Kidney epithelial cell (primary cell): ENCODE measurements around the gene CCHCR1. TPM values are rescaled to one million over a fixed set of nuclear protein-coding genes. Genes with fewer than 3 reads are reported as not detected.

Experiments used
- DNase-seq: peaks from one replicate; pipeline ENCODE4 v3.0.0-alpha.2; 2010; ENCODE audit warnings: low read depth
- H3K27me3 ChIP-seq: 2 replicates; pipeline ENCODE4 v1.6.0; 2011; ENCODE audit warnings: low read length; ENCODE audit not compliant: control insufficient read depth, insufficient read depth
- H3K36me3 ChIP-seq: 2 replicates; pipeline ENCODE4 v1.5.1; 2011; ENCODE audit warnings: low read length; ENCODE audit not compliant: control insufficient read depth, insufficient read depth
- H3K4me3 ChIP-seq: 2 replicates; pipeline ENCODE4 v1.5.1; 2011; ENCODE audit warnings: low read depth, mild to moderate bottlenecking, control low read depth, low read length
- total RNA-seq: library from RNA; depleted of rRNA; stranded (reverse); fragments of >200 nt; gene quantifications from 2 replicates; pipeline ENCODE4 v1.2.3, GENCODE V29; 2015
- TF ChIP-seq, protein P1 (sequence below): IDR thresholded peaks from 2 replicates; pipeline ENCODE4 v1.5.1; 2011; ENCODE audit warnings: mild to moderate bottlenecking, moderate library complexity, low read length, control low read depth, inconsistent platforms; ENCODE audit not compliant: insufficient read depth, poor library complexity, severe bottlenecking

Gene CCHCR1
- total RNA-seq, 1 donor from 2014 or later = 20.2 TPM

DNA sequence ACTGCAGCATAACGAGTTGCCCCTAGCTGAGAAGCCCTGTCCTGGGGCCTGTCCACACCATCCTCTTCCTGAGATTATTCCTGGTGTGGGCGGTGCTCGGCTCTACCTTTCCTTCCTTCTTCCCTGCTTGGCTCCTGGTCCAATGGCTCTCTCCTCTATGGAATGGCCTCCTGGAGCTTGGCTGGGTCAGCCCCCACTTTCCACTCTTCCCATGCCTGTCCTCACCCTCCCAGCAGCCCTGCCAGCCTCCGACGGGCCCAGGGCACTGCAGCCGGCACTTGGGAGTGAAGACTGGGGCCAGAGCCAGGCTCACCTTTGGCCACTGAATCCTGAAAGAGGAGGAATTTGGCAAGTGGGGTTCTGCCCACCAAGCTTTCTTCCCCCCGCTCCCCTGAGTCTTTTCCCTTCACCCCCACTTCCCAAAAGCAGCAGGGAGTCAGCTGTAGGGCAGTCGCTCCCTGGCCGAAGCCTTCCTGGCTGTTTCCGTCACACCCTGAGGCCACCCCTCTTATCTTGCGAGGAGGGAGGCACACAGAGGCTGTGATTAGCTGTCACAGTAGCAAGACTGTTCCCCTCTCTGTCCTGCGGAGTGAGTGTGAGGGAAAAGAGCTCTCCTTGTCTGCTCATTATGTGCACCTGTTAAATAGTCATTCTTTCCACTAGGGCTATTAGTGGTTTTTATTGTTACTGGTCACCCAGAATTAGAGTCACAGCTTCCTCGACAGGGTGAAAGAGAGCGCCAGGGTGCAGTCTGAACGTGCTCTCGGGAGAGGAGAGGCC lies 31.0 kb downstream of the CCHCR1 start:
- Histone ChIP-seq H3K27me3 (no peaks in the 10 kb centered on the region), H3K4me3 (no peak overlapping the region), H3K36me3 (no peaks in the 10 kb centered on the region)
- TF ChIP-seq, protein P1, sequence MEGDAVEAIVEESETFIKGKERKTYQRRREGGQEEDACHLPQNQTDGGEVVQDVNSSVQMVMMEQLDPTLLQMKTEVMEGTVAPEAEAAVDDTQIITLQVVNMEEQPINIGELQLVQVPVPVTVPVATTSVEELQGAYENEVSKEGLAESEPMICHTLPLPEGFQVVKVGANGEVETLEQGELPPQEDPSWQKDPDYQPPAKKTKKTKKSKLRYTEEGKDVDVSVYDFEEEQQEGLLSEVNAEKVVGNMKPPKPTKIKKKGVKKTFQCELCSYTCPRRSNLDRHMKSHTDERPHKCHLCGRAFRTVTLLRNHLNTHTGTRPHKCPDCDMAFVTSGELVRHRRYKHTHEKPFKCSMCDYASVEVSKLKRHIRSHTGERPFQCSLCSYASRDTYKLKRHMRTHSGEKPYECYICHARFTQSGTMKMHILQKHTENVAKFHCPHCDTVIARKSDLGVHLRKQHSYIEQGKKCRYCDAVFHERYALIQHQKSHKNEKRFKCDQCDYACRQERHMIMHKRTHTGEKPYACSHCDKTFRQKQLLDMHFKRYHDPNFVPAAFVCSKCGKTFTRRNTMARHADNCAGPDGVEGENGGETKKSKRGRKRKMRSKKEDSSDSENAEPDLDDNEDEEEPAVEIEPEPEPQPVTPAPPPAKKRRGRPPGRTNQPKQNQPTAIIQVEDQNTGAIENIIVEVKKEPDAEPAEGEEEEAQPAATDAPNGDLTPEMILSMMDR = no peak
- no peak for DNase-seq

DNA sequence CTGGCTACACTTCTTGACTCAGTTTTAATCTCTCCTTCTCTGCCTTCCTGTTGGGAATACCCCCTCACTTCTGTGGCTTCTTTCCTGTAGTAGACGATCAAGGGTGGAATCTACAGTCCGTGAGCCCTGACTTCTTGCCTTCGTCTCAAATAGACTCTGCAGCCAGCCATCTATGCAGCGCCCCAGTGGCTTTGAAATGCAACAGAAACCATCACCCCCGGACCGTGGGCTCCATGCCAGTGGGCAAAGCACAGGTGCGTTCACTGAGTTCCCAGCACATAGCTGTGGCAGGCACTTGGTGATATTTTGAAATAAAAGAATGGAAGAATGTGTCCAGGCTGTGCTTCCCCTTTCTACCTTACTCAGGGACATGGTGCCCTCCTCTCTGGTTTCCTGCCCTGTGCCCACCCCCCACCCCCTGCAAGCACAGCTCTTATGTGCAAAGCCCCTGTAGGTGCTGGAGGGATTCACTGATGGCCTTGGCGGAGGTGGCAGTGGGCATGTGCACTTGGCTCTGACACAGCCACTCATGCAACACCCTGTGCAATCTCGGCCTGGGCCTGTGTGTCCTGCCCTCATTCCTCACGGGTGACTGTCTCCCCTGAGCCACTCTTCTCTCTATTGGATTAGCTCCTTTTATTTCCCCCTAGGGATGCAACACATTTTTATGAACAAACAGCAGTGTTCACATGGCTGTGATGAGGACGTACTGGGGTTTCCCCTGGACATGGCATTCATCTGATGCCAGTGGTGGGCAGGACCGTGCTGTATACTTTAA lies 31.8 kb downstream of the CCHCR1 start:
- Histone ChIP-seq H3K27me3 (no peaks in the 10 kb centered on the region), H3K36me3 (no peaks in the 10 kb centered on the region), H3K4me3 (no peak overlapping the region)
- DNase-seq = no peak
- TF ChIP-seq, protein P1 = no peak

DNA sequence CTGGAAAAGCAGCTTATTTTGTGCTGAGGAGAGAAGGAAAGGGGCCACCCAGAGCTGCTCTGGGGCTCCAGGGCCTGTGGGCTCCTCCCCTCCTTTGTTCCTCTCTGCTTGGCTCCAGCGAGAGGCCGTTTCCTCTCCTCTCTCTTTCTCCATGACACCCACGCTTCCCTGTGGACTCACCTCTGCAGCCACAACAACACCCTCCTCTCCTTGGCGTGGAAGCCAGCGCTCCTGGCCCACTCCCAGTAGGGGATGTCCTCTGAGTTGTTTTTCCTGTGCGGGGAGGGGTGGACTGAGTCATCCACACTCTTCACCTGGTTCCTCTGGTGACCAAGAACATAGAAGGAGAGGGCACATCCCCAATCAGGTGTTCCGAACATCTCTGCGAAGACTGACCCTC lies 32.4 kb downstream of the CCHCR1 start:
- DNase-seq = no peak
- Histone ChIP-seq H3K4me3 (no peak overlapping the region), H3K36me3 (no peaks in the 10 kb centered on the region), H3K27me3 (no peaks in the 10 kb centered on the region)
- TF ChIP-seq, protein P1 = no peak

DNA sequence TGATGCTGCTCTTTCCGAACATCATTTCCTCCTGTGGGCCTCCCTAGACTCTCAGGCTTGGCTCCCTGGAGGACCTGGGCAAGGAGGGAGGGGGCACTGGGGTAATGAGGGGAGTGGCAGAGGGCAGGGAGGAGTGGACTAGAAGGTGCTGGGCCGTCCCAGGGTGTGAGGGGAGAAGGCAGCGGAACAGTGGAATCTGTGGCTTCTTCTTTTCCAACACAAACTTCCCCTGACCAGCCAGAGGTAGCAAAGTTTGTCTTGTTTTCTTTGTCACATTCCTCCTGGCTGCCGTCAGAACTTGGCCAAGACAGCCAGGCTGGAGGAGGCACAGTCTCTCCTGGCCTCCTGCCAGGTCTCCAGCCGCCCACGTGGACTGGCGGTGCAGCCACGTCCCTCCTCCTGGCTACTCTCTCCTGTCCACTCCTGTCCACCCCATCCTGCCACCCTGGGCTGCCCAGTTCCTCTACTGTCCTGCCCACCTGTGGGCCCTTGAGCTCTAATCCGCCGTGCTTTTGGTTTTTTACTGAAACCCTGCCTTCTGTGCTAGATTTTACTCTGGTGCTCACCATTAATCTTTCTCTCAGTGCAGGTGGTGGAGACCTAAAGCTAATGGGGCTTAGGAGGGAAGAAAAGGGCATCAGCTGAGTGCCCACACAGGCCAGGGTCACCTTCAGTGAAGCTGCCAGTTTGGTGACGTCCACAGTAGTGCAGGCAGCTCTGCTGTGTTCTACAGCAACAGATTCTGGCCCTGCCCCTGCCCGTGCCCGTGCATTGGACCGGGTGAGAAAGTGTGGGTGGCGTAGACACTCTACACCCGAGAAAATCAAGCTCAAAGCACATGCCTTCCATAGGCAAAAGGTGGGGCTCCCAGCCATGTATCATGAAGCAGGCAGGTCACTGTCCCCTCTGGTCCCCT lies 34.6 kb downstream of the CCHCR1 start:
- TF ChIP-seq, protein P1 = no peak
- Histone ChIP-seq H3K4me3 (no peak overlapping the region), H3K36me3 (no peaks in the 10 kb centered on the region), H3K27me3 (no peaks in the 10 kb centered on the region)
- no peak for DNase-seq

DNA sequence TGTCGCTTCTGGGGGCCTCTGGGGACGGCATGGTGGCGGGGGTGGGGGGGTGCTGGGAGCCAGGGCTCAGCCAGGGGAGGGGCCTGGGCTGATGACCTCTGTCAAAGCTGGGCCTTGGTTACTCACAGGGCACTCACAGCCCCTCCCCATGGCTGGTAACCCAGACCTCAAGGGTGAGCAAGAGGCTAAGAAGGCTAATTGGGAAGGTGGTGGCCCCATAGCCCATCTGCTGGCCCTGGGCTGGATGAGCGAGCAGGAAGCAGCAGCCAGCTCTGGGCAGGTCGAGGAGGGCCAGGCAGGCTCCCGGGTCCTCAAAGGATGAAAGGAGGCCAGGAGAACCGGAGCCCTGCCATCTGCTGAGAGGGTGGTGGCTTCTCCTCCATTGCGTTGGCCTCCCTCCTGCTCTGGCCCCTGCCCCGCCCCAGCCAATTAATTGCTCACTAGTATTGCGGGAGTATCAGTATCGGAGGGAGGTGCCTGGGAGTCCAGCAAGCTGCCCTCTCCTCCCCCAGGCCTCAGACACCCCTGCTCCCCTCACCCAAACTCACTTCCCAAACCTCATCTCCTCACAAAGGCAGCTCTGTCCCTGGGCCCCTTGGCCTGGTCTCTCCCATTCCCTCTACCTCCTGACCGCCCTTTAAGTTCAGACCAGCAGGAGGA lies 36.3 kb downstream of the CCHCR1 start:
- DNase-seq = no peak
- H3K27me3 ChIP-seq = no peaks in the 10 kb centered on the region
- H3K36me3 ChIP-seq = no peaks in the 10 kb centered on the region
- TF ChIP-seq, protein P1 = no peak
- no peak overlapping the region for H3K4me3 ChIP-seq
